GM18508 (cell line): ENCODE results near the gene NOC4L.

Source experiments
- ATAC-seq: cut with Tn5 transposase; IDR thresholded peaks from one replicate; pipeline ENCODE4 v1.9.1; 2021; ENCODE audit warnings: moderate number of reproducible peaks; ENCODE audit not compliant: insufficient read depth, unreplicated experiment

Gene NOC4L

GRCh38 chr12:132166801-132167591 lies 22.7 kb downstream of the NOC4L start:
- ATAC-seq: no peak

GRCh38 chr12:132167611-132168310 lies 23.5 kb downstream of the NOC4L start:
- ATAC-seq: no peak

- no peak for ATAC-seq
Measured at GRCh38 chr12:132168311-132169031, 24.2 kb downstream of the NOC4L start.

GRCh38 chr12:132169376-132169775 lies 25.1 kb downstream of the NOC4L start:
- no peak for ATAC-seq

- no peak for ATAC-seq
Measured at GRCh38 chr12:132170094-132170636, 25.9 kb downstream of the NOC4L start.

GRCh38 chr12:132170637-132171292 lies 26.5 kb downstream of the NOC4L start:
- ATAC-seq: no peak

- no peak for ATAC-seq
Measured at GRCh38 chr12:132171293-132171967, 27.2 kb downstream of the NOC4L start.

GRCh38 chr12:132171968-132172521 lies 27.8 kb downstream of the NOC4L start:
- no peak for ATAC-seq

GRCh38 chr12:132172619-132173018 lies 28.4 kb downstream of the NOC4L start:
- ATAC-seq: no peak

GRCh38 chr12:132173135-132174014 lies 29.1 kb downstream of the NOC4L start:
- ATAC-seq: no peak

- no peak for ATAC-seq
Measured at GRCh38 chr12:132174015-132174838, 30.0 kb downstream of the NOC4L start.

GRCh38 chr12:132174839-132175490 lies 30.7 kb downstream of the NOC4L start:
- ATAC-seq: no peak

GRCh38 chr12:132175496-132176384 lies 31.5 kb downstream of the NOC4L start:
- ATAC-seq: no peak

GRCh38 chr12:132176385-132176919 lies 32.2 kb downstream of the NOC4L start:
- no peak for ATAC-seq

- ATAC-seq: no peak
Measured at GRCh38 chr12:132176920-132177551, 32.8 kb downstream of the NOC4L start.
